Adipocyte (in vitro differentiated cells): ENCODE results near the gene GNG7.
"Not testable (repeated sequence)": the region's sequence is repeated elsewhere in the genome, so short reads cannot be mapped to it uniquely, and the experiment has no call there.

Experiments
- DNase-seq: peaks from one replicate; pipeline ENCODE4 v3.0.0-alpha.2; 2015; ENCODE audit warnings: low read depth
- H3K27me3 ChIP-seq: replicated peaks from 2 replicates; pipeline ENCODE4 v1.7.0; 2013; ENCODE audit warnings: mild to moderate bottlenecking, low read length, moderate library complexity; ENCODE audit not compliant: control insufficient read depth, insufficient read depth
- H3K36me3 ChIP-seq: 2 replicates; pipeline ENCODE4 v1.7.0; 2013; ENCODE audit warnings: low read length, mild to moderate bottlenecking, moderate library complexity; ENCODE audit not compliant: control insufficient read depth, insufficient read depth, severe bottlenecking
- H3K4me1 ChIP-seq: 2 replicates; pipeline ENCODE4 v1.7.0; 2013; ENCODE audit warnings: mild to moderate bottlenecking, low read length, moderate library complexity; ENCODE audit not compliant: control insufficient read depth, insufficient read depth
- H3K4me3 ChIP-seq: 2 replicates; pipeline ENCODE4 v1.7.0; 2013; ENCODE audit warnings: mild to moderate bottlenecking, low read length, moderate library complexity
- H3K9ac ChIP-seq: 2 replicates; pipeline ENCODE4 v1.7.0; 2013; ENCODE audit warnings: mild to moderate bottlenecking, low read length, moderate library complexity
- H3K9me3 ChIP-seq: 2 replicates; pipeline ENCODE4 v1.7.0; 2013; ENCODE audit warnings: mild to moderate bottlenecking, low read length, moderate library complexity; ENCODE audit not compliant: control insufficient read depth

The GNG7 gene

GRCh38 chr19:2666344-2666994, 36.0 kb downstream of the GNG7 start:
- no peak overlapping the region for H3K4me3 ChIP-seq
- DNase-seq: no peak

GRCh38 chr19:2665103-2665502, 37.4 kb downstream of the GNG7 start:
- DNase-seq: no peak
- Histone ChIP-seq H3K27me3 (peaks cover 30% of the 10 kb centered on the region), H3K9ac (no peak overlapping the region), H3K36me3 (no peaks in the 10 kb centered on the region), H3K4me1 (no peaks in the 10 kb centered on the region), H3K9me3 (peaks cover 14% of the 10 kb centered on the region), H3K4me3 (no peak overlapping the region)

More at GRCh38 chr19:2666344-2666994, 36.0 kb downstream of the GNG7 start:
- no peaks in the 10 kb centered on the region for H3K4me1 ChIP-seq
- H3K36me3 ChIP-seq: no peaks in the 10 kb centered on the region
- peaks cover 41% of the 10 kb centered on the region for H3K27me3 ChIP-seq
- H3K9ac ChIP-seq: no peak overlapping the region
- peaks cover 13% of the 10 kb centered on the region for H3K9me3 ChIP-seq

GRCh38 chr19:2663920-2664571, 38.4 kb downstream of the GNG7 start:
- H3K27me3 ChIP-seq: peaks cover 31% of the 10 kb centered on the region
- H3K36me3 ChIP-seq: no peaks in the 10 kb centered on the region
- DNase-seq: no peak
- no peak overlapping the region for H3K4me3 ChIP-seq
- H3K9ac ChIP-seq: no peak overlapping the region
- H3K9me3 ChIP-seq: peaks cover 14% of the 10 kb centered on the region
- H3K4me1 ChIP-seq: no peaks in the 10 kb centered on the region

- no peak for DNase-seq
- H3K4me3 ChIP-seq: no peak overlapping the region
- no peaks in the 10 kb centered on the region for H3K4me1 ChIP-seq
- peaks cover 14% of the 10 kb centered on the region for H3K9me3 ChIP-seq
- H3K27me3 ChIP-seq: peaks cover 15% of the 10 kb centered on the region
- no peak overlapping the region for H3K9ac ChIP-seq
- H3K36me3 ChIP-seq: no peaks in the 10 kb centered on the region
Measured at GRCh38 chr19:2661615-2662014, 40.9 kb downstream of the GNG7 start.

GRCh38 chr19:2659856-2660432, 42.5 kb downstream of the GNG7 start:
- Histone ChIP-seq H3K27me3 (peaks cover 12% of the 10 kb centered on the region), H3K9me3 (peaks cover 14% of the 10 kb centered on the region), H3K36me3 (no peaks in the 10 kb centered on the region), H3K4me1 (no peaks in the 10 kb centered on the region), H3K4me3 (no peak overlapping the region), H3K9ac (no peak overlapping the region)
- no peak for DNase-seq

- H3K9me3 ChIP-seq: peaks cover 2% of the 10 kb centered on the region
- DNase-seq: no peak
- no peak overlapping the region for H3K4me3 ChIP-seq
- peaks cover 18% of the 10 kb centered on the region for H3K27me3 ChIP-seq
- no peaks in the 10 kb centered on the region for H3K4me1 ChIP-seq
- H3K9ac ChIP-seq: no peak overlapping the region
- no peaks in the 10 kb centered on the region for H3K36me3 ChIP-seq
Measured at GRCh38 chr19:2656533-2656932, 46.0 kb downstream of the GNG7 start.

- no peaks in the 10 kb centered on the region for H3K9me3 ChIP-seq
- no peak for DNase-seq
- peaks cover 21% of the 10 kb centered on the region for H3K27me3 ChIP-seq
- no peaks in the 10 kb centered on the region for H3K4me1 ChIP-seq
- no peak overlapping the region for H3K9ac ChIP-seq
- H3K4me3 ChIP-seq: no peak overlapping the region
- no peaks in the 10 kb centered on the region for H3K36me3 ChIP-seq
Measured at GRCh38 chr19:2653710-2654707, 48.5 kb downstream of the GNG7 start.

GRCh38 chr19:2653218-2653617, 49.3 kb downstream of the GNG7 start:
- no peak overlapping the region for H3K9ac ChIP-seq
- H3K9me3 ChIP-seq: no peaks in the 10 kb centered on the region
- H3K36me3 ChIP-seq: no peaks in the 10 kb centered on the region
- no peaks in the 10 kb centered on the region for H3K4me1 ChIP-seq
- H3K27me3 ChIP-seq: peaks cover 21% of the 10 kb centered on the region
- no peak overlapping the region for H3K4me3 ChIP-seq
- no peak for DNase-seq

- Histone ChIP-seq H3K36me3 (no peaks in the 10 kb centered on the region), H3K9ac (no peak overlapping the region), H3K4me1 (no peaks in the 10 kb centered on the region), H3K4me3 (no peak overlapping the region), H3K27me3 (peaks cover 21% of the 10 kb centered on the region), H3K9me3 (no peaks in the 10 kb centered on the region)
- no peak for DNase-seq
Measured at GRCh38 chr19:2652504-2653099, 49.9 kb downstream of the GNG7 start.

GRCh38 chr19:2651002-2651733, 51.3 kb downstream of the GNG7 start:
- not testable (repeated sequence) for DNase-seq, H3K4me3 ChIP-seq, H3K4me1 ChIP-seq, H3K9me3 ChIP-seq, H3K9ac ChIP-seq, H3K36me3 ChIP-seq
- H3K27me3 ChIP-seq: peaks cover 29% of the 10 kb centered on the region
